ENCODE data around the gene ADGRL1.
"Not testable (repeated sequence)": the region's sequence is repeated elsewhere in the genome, so short reads cannot be mapped to it uniquely, and the experiment has no call there.

The ADGRL1 gene

GRCh38 chr19:14218620-14219330, 12.8 kb upstream of the ADGRL1 start:
- no peak for DNase-seq (ENCODE audit: low read depth in 1 of 2, low spot score in 1 of 2)

- DNase-seq (ENCODE audit: low read depth in 1 of 2, low spot score in 1 of 2) = not testable (repeated sequence)
Measured at GRCh38 chr19:14217886-14218285, 11.9 kb upstream of the ADGRL1 start.

- no peak for DNase-seq (ENCODE audit: low read depth in 1 of 2, low spot score in 1 of 2)
Measured at GRCh38 chr19:14214580-14214979, 8.6 kb upstream of the ADGRL1 start.

- not testable (repeated sequence) for DNase-seq (ENCODE audit: low read depth in 1 of 2, low spot score in 1 of 2)
Measured at GRCh38 chr19:14210182-14210581, 4.2 kb upstream of the ADGRL1 start.

DNA sequence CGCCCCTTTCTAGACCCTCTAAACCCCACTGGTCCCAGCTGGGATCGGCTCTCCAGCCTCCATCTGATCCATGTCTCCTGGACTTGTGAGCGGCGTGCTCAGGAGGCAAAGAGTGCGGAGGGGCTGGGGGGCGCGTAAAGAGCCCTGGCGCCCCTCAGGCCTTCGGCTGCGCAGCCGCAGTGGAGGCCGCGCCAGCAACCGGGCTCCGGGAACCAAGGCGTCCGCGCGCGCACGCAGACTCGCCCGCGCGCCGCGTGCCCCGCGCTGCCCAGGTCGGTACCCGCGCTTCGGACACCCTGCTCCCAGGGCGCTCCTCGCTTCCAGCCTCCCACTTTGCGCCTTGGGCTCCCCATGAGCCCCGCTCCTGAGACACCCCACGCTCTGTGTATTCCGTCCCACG, 3.4 kb upstream of the ADGRL1 start:
- DNase-seq (ENCODE audit: low read depth in 1 of 2, low spot score in 1 of 2) = not testable (repeated sequence)

GRCh38 chr19:14208496-14208895, 2.5 kb upstream of the ADGRL1 start:
- not testable (repeated sequence) for DNase-seq (ENCODE audit: low read depth in 1 of 2, low spot score in 1 of 2)

DNA sequence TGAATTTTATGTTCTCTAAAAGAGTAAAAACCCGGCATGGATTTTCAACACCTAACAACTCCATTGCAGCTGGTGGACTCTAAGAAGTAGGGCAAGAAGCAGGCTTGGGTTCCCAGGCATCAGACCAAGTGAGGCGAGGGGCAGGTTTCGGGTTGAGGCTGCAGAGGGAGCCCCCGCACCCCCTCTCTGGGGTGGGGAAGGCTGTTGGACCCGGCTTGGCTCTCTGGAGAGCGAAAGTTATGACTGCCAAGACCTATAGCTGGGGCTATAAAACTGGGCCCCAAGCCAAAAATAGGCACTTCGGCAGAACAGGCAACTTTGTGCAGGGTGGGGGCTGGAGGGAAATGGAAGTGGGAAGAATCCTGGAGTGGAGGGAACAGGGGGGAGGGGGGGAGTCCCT, 1.8 kb upstream of the ADGRL1 start:
- not testable (repeated sequence) for DNase-seq (ENCODE audit: low read depth in 1 of 2, low spot score in 1 of 2)

DNA sequence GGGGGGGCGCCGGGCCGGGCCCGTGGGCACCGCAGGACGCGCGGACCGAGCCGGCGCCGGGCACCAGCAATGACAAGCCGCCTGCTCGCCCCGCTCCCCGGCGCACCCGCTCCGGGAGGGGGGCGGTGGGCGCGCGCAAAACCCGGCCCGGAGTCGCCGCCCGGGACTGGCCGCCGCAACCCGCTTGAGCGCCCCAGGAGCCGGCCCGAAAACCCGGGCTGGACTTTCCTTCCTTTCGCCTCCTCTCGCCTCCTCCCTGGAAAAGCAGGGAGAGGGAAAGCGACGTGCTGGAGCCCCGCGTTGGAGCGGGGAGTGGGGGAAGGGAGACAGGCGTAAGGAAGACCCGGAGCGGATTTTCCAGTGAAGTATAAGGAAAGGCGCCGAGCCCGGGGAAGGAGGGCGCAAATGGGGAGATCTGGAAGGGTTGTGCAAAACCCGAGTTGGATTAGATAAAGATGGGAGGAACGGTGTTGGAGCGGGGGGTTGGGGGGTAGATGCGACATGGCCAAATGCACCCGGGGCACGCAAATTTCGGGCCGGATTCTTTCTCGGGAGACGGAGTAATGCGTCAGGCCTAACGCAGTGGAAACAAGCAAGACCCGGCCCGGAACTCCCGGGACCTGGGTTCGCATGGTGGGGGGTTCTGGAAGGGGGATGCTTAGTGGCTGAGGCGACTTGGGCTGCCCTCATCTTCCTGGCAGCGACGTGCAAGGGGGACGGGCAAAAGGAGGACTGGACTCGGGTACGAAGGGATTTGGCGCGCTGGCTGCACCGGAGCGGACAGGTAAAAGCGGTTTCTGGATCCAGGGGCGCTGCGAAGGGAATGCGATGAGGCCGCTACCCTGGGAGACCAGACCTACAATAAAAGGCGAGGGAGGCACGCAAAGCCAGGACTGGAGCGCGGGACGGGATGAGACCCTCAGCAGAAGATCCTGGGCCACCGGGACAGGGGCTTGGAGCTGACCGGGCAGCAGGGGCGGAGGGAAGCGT, 1.1 kb upstream of the ADGRL1 start:
- DNase-seq (ENCODE audit: low read depth in 1 of 2, low spot score in 1 of 2) = peak; percentile 66 to 79

DNA sequence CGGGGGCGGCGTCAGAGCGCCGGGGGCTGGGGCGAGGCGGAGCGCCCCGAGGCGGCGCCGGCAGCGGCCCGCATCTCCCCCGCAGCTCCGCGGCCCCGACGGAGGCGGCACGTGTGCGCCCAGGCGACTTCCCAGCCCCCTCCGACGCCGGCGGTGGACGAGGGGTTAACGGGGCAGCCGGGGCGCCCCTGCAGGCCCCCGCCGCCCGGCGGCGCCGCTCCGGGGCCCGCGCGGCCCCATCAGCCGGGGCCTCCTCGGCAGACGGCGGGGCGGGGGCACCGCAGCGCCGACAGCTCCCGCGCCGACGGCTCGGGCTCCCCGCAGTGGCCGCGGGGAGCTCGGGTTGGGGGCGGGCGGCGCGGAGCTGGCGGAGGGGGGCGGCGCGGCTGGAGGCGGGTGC, 339 bp upstream of the ADGRL1 start:
- not testable (repeated sequence) for DNase-seq (ENCODE audit: low read depth in 1 of 2, low spot score in 1 of 2)

DNA sequence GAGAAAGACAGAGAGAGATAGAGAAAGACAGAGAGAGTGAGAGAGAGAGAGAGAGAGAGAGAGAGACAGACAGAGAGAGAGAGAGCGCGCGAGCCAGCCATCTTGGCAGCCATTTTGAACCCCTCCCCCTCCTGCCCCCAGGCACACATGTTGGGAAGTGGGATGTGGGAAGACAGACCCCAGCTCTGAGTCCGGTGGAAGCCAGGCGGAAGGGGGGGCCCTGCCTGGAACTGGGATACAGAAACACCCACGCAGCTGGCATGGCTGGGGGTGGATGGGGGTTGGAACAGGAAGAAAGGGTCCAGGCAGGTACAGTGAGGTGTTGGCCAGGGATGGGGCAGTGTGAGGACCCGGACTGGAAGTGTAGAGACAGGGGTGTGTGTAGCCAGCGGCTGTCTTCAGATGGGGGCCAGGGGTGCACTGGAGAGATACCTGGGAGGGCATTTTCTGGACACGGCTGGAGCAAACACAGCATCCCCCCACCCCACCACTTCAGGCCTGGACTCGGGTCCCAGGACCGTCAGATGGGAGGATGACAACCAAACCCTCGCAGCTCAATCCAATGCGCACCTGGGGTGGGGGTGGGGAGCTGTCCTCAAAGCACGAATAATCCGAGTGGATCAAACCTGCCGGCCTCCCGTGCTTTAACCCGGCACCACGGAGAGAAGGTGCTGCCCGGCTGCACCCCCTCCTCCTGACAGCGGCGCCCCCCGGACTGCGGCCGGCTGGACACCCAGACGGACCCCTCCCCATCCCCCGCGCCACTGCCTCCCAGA, 1.1 kb downstream of the ADGRL1 start:
- not testable (repeated sequence) for DNase-seq (ENCODE audit: low read depth in 1 of 2, low spot score in 1 of 2)

DNA sequence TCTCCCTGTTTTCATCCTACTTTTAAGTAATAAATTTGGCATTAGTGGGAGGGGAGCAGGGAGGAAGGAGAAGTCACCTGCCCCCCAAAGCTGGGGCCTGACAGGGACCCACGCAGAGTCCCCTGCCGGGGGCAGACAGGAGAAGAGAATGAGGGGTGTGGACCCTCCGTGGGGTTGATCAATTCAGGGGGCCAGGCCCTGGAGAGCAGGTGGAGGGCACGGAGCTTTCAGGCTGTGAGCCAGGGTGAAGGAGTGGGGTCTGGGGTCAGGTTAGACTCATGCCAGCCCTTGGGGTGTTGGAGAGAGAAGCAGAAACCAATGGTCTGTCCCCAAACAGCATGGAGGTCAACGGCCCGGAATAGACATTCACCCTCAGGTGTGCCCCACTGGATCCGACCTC, 1.8 kb downstream of the ADGRL1 start:
- not testable (repeated sequence) for DNase-seq (ENCODE audit: low read depth in 1 of 2, low spot score in 1 of 2)

DNA sequence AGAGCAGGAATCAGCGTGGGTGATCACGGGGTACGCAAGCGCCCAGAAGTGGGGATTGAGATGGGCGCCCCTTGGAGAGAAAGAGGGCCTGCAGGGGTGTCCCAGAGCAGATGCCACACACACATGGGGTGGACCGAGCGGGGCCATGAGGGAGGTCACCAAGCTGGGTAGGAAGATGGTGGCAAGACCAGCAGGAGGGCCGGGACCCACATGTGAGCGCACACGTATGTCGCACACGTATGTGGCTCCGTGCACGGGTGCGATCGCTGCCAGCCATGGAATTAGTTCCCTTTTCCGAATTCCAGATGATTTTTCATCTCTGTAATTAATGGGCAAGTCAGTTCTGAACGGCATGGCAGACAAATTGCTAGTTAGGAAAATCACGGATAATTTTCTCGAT, 2.2 kb downstream of the ADGRL1 start:
- not testable (repeated sequence) for DNase-seq (ENCODE audit: low read depth in 1 of 2, low spot score in 1 of 2)

DNA sequence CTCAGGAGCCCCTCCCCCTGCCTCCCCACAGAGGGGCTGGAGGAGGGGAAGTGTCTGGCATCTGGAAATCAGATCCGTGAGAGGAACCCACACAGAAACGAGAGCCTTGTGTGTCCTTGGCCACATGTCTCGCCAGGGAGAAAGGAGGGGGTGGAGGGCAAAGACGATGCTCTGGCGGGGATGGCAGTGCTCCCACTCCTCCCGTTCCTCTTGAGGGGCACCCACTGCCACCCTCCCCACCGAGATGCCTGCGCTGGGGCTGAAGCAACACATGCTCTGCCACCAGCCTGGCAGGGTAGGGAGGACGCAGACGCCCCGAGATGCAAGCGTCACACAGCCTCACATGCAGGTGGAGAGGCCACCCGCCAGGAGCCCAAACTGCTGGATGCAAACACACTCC, 2.8 kb downstream of the ADGRL1 start:
- DNase-seq (ENCODE audit: low read depth in 1 of 2, low spot score in 1 of 2) = no peak

GRCh38 chr19:14201481-14201880, 4.5 kb downstream of the ADGRL1 start:
- not testable (repeated sequence) for DNase-seq (ENCODE audit: low read depth in 1 of 2, low spot score in 1 of 2)

- DNase-seq (ENCODE audit: low read depth in 1 of 2, low spot score in 1 of 2) = peak; percentile 31 to 38
Measured at GRCh38 chr19:14200147-14200841, 5.7 kb downstream of the ADGRL1 start.

GRCh38 chr19:14198384-14199376, 7.3 kb downstream of the ADGRL1 start:
- DNase-seq (ENCODE audit: low read depth in 1 of 2, low spot score in 1 of 2) = no peak

DNA sequence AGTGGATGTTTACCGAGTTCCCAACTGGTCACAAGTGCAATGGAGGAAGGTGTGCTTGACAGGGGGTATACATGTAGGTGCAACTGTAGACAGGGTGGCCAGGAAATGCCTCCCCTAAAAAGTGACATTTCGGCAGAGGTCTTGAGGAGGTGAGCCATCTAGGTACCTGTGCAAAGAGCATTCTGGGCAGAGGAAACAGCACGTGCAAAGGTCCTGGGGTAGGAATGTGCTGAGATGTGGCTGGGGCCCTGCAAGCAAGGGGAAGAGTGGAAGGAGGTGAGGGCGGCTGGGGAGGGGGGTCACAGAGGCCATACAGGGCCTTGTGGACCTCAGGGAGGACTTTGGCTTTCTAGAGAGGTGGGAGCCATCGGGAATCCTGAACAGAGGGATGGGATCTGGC, 8.1 kb downstream of the ADGRL1 start:
- no peak for DNase-seq (ENCODE audit: low read depth in 1 of 2, low spot score in 1 of 2)

DNA sequence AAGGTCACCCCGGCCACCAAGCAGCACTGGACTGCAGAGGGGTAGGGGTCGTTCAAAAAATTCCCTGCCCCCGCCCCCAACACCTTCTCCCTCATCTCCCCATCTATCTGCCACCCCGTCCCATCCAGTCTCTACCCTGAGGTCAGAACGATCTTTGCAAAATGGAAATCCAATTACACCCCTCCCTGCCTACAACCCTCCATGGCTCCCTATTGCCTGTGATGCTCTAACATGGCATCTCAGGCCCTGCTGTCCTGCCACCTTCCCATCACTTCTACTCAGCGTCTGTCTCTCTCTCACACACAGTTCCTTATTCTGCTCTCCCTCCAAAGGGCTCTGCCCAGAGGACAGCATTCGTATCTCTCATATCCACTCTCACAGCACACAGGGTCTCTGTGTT, 8.7 kb downstream of the ADGRL1 start:
- DNase-seq (ENCODE audit: low read depth in 1 of 2, low spot score in 1 of 2) = not testable (repeated sequence)

GRCh38 chr19:14196105-14196504, 9.9 kb downstream of the ADGRL1 start:
- peak; percentile 52 to 61 for DNase-seq (ENCODE audit: low read depth in 1 of 2, low spot score in 1 of 2)
